Breast epithelium (tissue), 3 donors: ENCODE measurements around the gene UBE3C.

Source experiments
- POLR2AphosphoS5 ChIP-seq, 3 donors: sonication (generic); formaldehyde crosslinking; IDR thresholded peaks; one replicate each; pipeline ENCODE4 v1.6.1; 2017; ENCODE audit warnings: antibody characterized with exemption in 3 of 3
- TF ChIP-seq, protein P1 (sequence below), 3 donors: fragments of 450-650 bp; IDR thresholded peaks; one replicate each; pipeline ENCODE4 v1.5.1; 2016 to 2017; ENCODE audit warnings: antibody characterized with exemption in 3 of 3, mild to moderate bottlenecking in 3 of 3, moderate library complexity in 3 of 3

DNA sequence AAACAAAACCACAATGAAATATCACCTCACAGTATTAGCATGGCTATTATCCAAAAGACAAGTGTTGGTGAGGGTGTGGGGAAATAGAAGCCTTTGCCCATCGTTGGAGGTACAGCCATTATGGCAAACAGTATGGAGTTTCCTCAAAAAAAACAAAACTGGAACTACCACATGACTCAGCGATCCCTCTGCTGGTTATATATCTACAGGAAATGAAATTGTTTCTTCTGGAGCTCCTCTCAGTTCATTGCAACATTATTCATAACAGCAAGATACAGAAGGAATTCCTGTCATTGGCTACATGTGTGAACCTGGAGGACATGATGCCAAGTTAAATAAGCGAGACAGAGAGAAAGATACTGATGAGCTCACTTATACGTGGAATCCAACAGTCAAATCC lies 2.4 kb upstream of the UBE3C start:
- TF ChIP-seq, protein P1, sequence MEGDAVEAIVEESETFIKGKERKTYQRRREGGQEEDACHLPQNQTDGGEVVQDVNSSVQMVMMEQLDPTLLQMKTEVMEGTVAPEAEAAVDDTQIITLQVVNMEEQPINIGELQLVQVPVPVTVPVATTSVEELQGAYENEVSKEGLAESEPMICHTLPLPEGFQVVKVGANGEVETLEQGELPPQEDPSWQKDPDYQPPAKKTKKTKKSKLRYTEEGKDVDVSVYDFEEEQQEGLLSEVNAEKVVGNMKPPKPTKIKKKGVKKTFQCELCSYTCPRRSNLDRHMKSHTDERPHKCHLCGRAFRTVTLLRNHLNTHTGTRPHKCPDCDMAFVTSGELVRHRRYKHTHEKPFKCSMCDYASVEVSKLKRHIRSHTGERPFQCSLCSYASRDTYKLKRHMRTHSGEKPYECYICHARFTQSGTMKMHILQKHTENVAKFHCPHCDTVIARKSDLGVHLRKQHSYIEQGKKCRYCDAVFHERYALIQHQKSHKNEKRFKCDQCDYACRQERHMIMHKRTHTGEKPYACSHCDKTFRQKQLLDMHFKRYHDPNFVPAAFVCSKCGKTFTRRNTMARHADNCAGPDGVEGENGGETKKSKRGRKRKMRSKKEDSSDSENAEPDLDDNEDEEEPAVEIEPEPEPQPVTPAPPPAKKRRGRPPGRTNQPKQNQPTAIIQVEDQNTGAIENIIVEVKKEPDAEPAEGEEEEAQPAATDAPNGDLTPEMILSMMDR (IDR thresholded peaks at IDR 0.05), result peak in 1 of 3 donors; percentile 14
- no peak for TF ChIP-seq POLR2AphosphoS5 (IDR thresholded peaks at IDR 0.05)
